Posterior vena cava (tissue), 2 donors: ENCODE data around the gene PCID2. TPM values are rescaled to one million over a fixed set of nuclear protein-coding genes. Genes with fewer than 3 reads are reported as not detected.
A peak's percentile ranks its signal among the peaks of the same experiment; 100 is the strongest.

ENCODE experiments used
- DNase-seq: peaks from one replicate; pipeline ENCODE4 v3.0.0-alpha.2; 2020; ENCODE audit warnings: low spot score
- intact Hi-C, 2 donors: fragments of 100-400 bp; cut with DNase I; formaldehyde crosslinking; loops; one replicate each; pipeline versions ENCODE4 v1.14.1 to v1.14.2; 2022 to 2023
- total RNA-seq, 2 donors: library from RNA; stranded (reverse); fragmentation: NEBNext Ultra II Directional; extraction: Animal tissue kit (Norgen Biotek cat#: 25700); gene quantifications; one replicate each; pipeline ENCODE4 v1.2.1, GENCODE V29; 2021
- donor health status: DM: yes; HTN: yes; CAD: no.
- donor health status: DM: yes; HTN: yes; CAD: no.

PCID2 gene
- total RNA-seq, 2 donors from 2014 or later = 31.4 to 32.2 TPM

GRCh38 chr13:113195360-113195759, 13.1 kb downstream of the PCID2 start:
- no peak for DNase-seq
- intact Hi-C loops = no loop called here

- DNase-seq = no peak
- intact Hi-C loops = no loop called here
These were observed 15.6 kb downstream of the PCID2 start for GRCh38 chr13:113192902-113193301.

GRCh38 chr13:113192279-113192678, 16.2 kb downstream of the PCID2 start:
- DNase-seq = no peak
- intact Hi-C loops = no loop called here

GRCh38 chr13:113190181-113190580, 18.3 kb downstream of the PCID2 start:
- no peak for DNase-seq
- intact Hi-C loops = no loop called here

- intact Hi-C loops = no loop called here
- DNase-seq = no peak
These were observed 20.4 kb downstream of the PCID2 start for GRCh38 chr13:113187883-113188665.

- peak; percentile 97 for DNase-seq
- intact Hi-C loops = no loop called here
These were observed 21.2 kb downstream of the PCID2 start for GRCh38 chr13:113187263-113187669.

- no peak for DNase-seq
- intact Hi-C loops = no loop called here
These were observed 22.2 kb downstream of the PCID2 start for GRCh38 chr13:113186061-113186900.

- DNase-seq = no peak
- intact Hi-C loops = no loop called here
These were observed 23.7 kb downstream of the PCID2 start for GRCh38 chr13:113184568-113185440.

GRCh38 chr13:113183450-113184129, 24.9 kb downstream of the PCID2 start:
- no peak for DNase-seq
- intact Hi-C loops = no loop called here

- intact Hi-C loops = no loop called here
- no peak for DNase-seq
These were observed 26.4 kb downstream of the PCID2 start for GRCh38 chr13:113182046-113182445.

GRCh38 chr13:113179374-113180230, 28.9 kb downstream of the PCID2 start:
- no peak for DNase-seq
- intact Hi-C loops = no loop called here

GRCh38 chr13:113178896-113179167, 29.6 kb downstream of the PCID2 start:
- intact Hi-C loops = no loop called here
- no peak for DNase-seq

GRCh38 chr13:113178070-113178895, 30.2 kb downstream of the PCID2 start:
- intact Hi-C loops = no loop called here
- no peak for DNase-seq

- DNase-seq = no peak
- intact Hi-C loops = no loop called here
These were observed 31.6 kb downstream of the PCID2 start for GRCh38 chr13:113176822-113177221.

GRCh38 chr13:113176280-113176679, 32.2 kb downstream of the PCID2 start:
- intact Hi-C loops = no loop called here
- no peak for DNase-seq

GRCh38 chr13:113172419-113172926, 36.0 kb downstream of the PCID2 start:
- intact Hi-C loops = no loop called here

More at GRCh38 chr13:113172419-113172926, 36.0 kb downstream of the PCID2 start:
- no peak for DNase-seq
